Mesenchymal stem cell (in vitro differentiated cells and primary cell): ENCODE measurements around the gene C14orf132.

Experiments
- DNase-seq: peaks from one replicate; pipeline ENCODE4 v3.0.0-alpha.2; 2013
- H2AFZ ChIP-seq: one replicate; pipeline ENCODE4 v1.6.1; 2013; ENCODE audit warnings: low read depth, mild to moderate bottlenecking, control low read depth, inconsistent platforms, low read length, moderate library complexity
- H2AK5ac ChIP-seq: 2 replicates; pipeline ENCODE4 v1.6.1; 2013; ENCODE audit warnings: low read length, moderate library complexity, mild to moderate bottlenecking, inconsistent platforms; ENCODE audit not compliant: severe bottlenecking
- H2BK120ac ChIP-seq: one replicate; pipeline ENCODE4 v1.6.1; 2013; ENCODE audit warnings: low read depth, mild to moderate bottlenecking, inconsistent platforms, low read length, moderate library complexity
- H2BK12ac ChIP-seq, 2 experiments: one replicate each; pipeline ENCODE4 v1.6.1; 2013; ENCODE audit warnings: inconsistent platforms in 2 of 2, low read length in 2 of 2, mild to moderate bottlenecking in 2 of 2, moderate library complexity in 2 of 2, control low read depth in 1 of 2
- H2BK15ac ChIP-seq: one replicate; pipeline ENCODE4 v1.6.1; 2013; ENCODE audit warnings: mild to moderate bottlenecking, low read depth, inconsistent platforms; ENCODE audit not compliant: poor library complexity, severe bottlenecking
- H2BK5ac ChIP-seq: 2 replicates; pipeline ENCODE4 v1.6.1; 2013; ENCODE audit warnings: low read depth, mild to moderate bottlenecking, low read length, control low read depth, inconsistent platforms; ENCODE audit not compliant: poor library complexity, severe bottlenecking
- H3K14ac ChIP-seq, 2 experiments: one replicate each; pipeline ENCODE4 v1.6.1; 2013; ENCODE audit warnings: inconsistent platforms in 2 of 2, low read length in 2 of 2, control low read depth in 1 of 2, mild to moderate bottlenecking in 1 of 2, moderate library complexity in 1 of 2
- H3K18ac ChIP-seq, 2 experiments: one replicate each; pipeline ENCODE4 v1.6.1; 2013; ENCODE audit warnings: inconsistent platforms in 2 of 2, low read length in 2 of 2, control low read depth in 1 of 2, low read depth in 1 of 2, mild to moderate bottlenecking in 1 of 2
- H3K23ac ChIP-seq, 2 experiments: one replicate each; pipeline ENCODE4 v1.6.1; 2013; ENCODE audit warnings: inconsistent platforms in 2 of 2, low read length in 2 of 2, mild to moderate bottlenecking in 2 of 2, moderate library complexity in 2 of 2, control low read depth in 1 of 2
- H3K27ac ChIP-seq: 2 replicates; pipeline ENCODE4 v1.5.1; 2013; ENCODE audit warnings: mild to moderate bottlenecking, moderate library complexity, low read length, control low read depth, inconsistent platforms; ENCODE audit not compliant: poor library complexity, severe bottlenecking
- H3K27me3 ChIP-seq, 2 experiments: 2 replicates each; pipeline versions ENCODE4 v1.6.1 to v1.7.0; 2013; ENCODE audit warnings: low read length in 2 of 2, mild to moderate bottlenecking in 2 of 2, moderate library complexity in 2 of 2, control low read depth in 1 of 2, inconsistent platforms in 1 of 2; ENCODE audit not compliant: control insufficient read depth in 1 of 2, insufficient read depth in 1 of 2
- H3K36me3 ChIP-seq, 2 experiments: 2 replicates each; pipeline versions ENCODE4 v1.6.1 to v1.7.0; 2013; ENCODE audit warnings: low read length in 2 of 2, control low read depth in 1 of 2, inconsistent platforms in 1 of 2, low read depth in 1 of 2, mild to moderate bottlenecking in 1 of 2; ENCODE audit not compliant: insufficient read depth in 2 of 2, control insufficient read depth in 1 of 2
- H3K4ac ChIP-seq, 2 experiments: one replicate each; pipeline ENCODE4 v1.6.1; 2013; ENCODE audit warnings: inconsistent platforms in 2 of 2, low read length in 2 of 2, mild to moderate bottlenecking in 2 of 2, moderate library complexity in 2 of 2, control low read depth in 1 of 2, low read depth in 1 of 2
- H3K4me1 ChIP-seq: 2 replicates; pipeline ENCODE4 v1.6.1; 2013; ENCODE audit warnings: low read depth, low read length, control low read depth; ENCODE audit not compliant: control insufficient read depth, insufficient read depth
- H3K4me2 ChIP-seq: 2 replicates; pipeline ENCODE4 v1.6.1; 2013; ENCODE audit warnings: low read length, mild to moderate bottlenecking, inconsistent platforms; ENCODE audit not compliant: poor library complexity, severe bottlenecking
- H3K4me3 ChIP-seq, 2 experiments: 2 replicates each; pipeline versions ENCODE4 v1.5.1 to v1.7.0; 2013; ENCODE audit warnings: low read length in 2 of 2, mild to moderate bottlenecking in 2 of 2, control low read depth in 1 of 2, low read depth in 1 of 2; ENCODE audit not compliant: insufficient read depth in 1 of 2
- H3K79me1 ChIP-seq: replicated peaks from 2 replicates; pipeline ENCODE4 v1.6.1; 2013; ENCODE audit warnings: mild to moderate bottlenecking, control low read depth, low read length, inconsistent platforms; ENCODE audit not compliant: poor library complexity, severe bottlenecking
- H3K9ac ChIP-seq: 2 replicates; pipeline ENCODE4 v1.7.0; 2013; ENCODE audit warnings: mild to moderate bottlenecking, low read length, moderate library complexity
- H3K9me3 ChIP-seq: 2 replicates; pipeline ENCODE4 v1.7.0; 2013; ENCODE audit warnings: mild to moderate bottlenecking, low read length; ENCODE audit not compliant: control insufficient read depth
- H4K8ac ChIP-seq: one replicate; pipeline ENCODE4 v1.6.1; 2013; ENCODE audit warnings: inconsistent platforms, mild to moderate bottlenecking, low read length, moderate library complexity
- H4K91ac ChIP-seq: one replicate; pipeline ENCODE4 v1.6.1; 2013; ENCODE audit warnings: mild to moderate bottlenecking, low read length, inconsistent platforms
- WGBS: methylation state at CpG from one replicate; pipeline ENCODE4 v1.1.7; 2013; ENCODE audit warnings: mixed read lengths; 5-methylcytosine and 5-hydroxymethylcytosine counted together

Gene C14orf132

GRCh38 chr14:96001866-96002497, 37.2 kb upstream of the C14orf132 start:
- Histone ChIP-seq H3K4ac (no peak overlapping the region), H2BK120ac (no peak overlapping the region), H4K8ac (no peak overlapping the region), H3K9ac (no peak overlapping the region), H3K23ac (no peak overlapping the region), H3K79me1 (no peaks in the 10 kb centered on the region), H3K14ac (no peak overlapping the region), H3K27ac (no peak overlapping the region), H3K4me3 (no peak overlapping the region), H2AFZ (no peak overlapping the region), H3K9me3 (peaks cover 14% of the 10 kb centered on the region), H3K4me2 (peak overlapping the region; percentile 15), H2BK12ac (no peak overlapping the region), H3K36me3 (no peaks in the 10 kb centered on the region), H3K18ac (peak overlapping the region in 1 of 2 experiments; percentile 18), H2BK15ac (no peak overlapping the region), H3K27me3 (peaks cover 7 to 27% of the 10 kb centered on the region in 2 experiments), H2BK5ac (no peak overlapping the region), H4K91ac (no peak overlapping the region), H3K4me1 (peaks cover 9% of the 10 kb centered on the region), H2AK5ac (no peak overlapping the region)
- DNase-seq: no peak
- 62% methylated on average over 5 of the region's 5 CpGs for WGBS

- H3K27me3 ChIP-seq: peaks cover 7 to 21% of the 10 kb centered on the region in 2 experiments
- H2AK5ac ChIP-seq: no peak overlapping the region
- H3K9ac ChIP-seq: no peak overlapping the region
- no peak overlapping the region for H3K14ac ChIP-seq
- no peak overlapping the region for H4K8ac ChIP-seq
- no peak overlapping the region for H2BK12ac ChIP-seq
- no peaks in the 10 kb centered on the region for H3K36me3 ChIP-seq
- H3K23ac ChIP-seq: no peak overlapping the region
- H2BK5ac ChIP-seq: no peak overlapping the region
- no peak overlapping the region for H3K18ac ChIP-seq
- no peak overlapping the region for H3K4ac ChIP-seq
- DNase-seq: no peak
- no peak overlapping the region for H4K91ac ChIP-seq
- no peak overlapping the region for H3K4me2 ChIP-seq
- H2BK15ac ChIP-seq: no peak overlapping the region
- 65% methylated on average over 2 of the region's 2 CpGs for WGBS
- H3K79me1 ChIP-seq: no peaks in the 10 kb centered on the region
- H3K4me3 ChIP-seq: no peak overlapping the region
- peaks cover 9% of the 10 kb centered on the region for H3K4me1 ChIP-seq
- H3K27ac ChIP-seq: no peak overlapping the region
- no peak overlapping the region for H2AFZ ChIP-seq
- H3K9me3 ChIP-seq: peaks cover 14% of the 10 kb centered on the region
- no peak overlapping the region for H2BK120ac ChIP-seq
These were observed 36.7 kb upstream of the C14orf132 start for GRCh38 chr14:96002498-96002884.

- H2BK15ac ChIP-seq: no peak overlapping the region
- H4K8ac ChIP-seq: no peak overlapping the region
- no peak overlapping the region for H3K4me3 ChIP-seq
- H3K36me3 ChIP-seq: no peaks in the 10 kb centered on the region
- H3K18ac ChIP-seq: no peak overlapping the region
- H2BK12ac ChIP-seq: no peak overlapping the region
- H3K9me3 ChIP-seq: peaks cover 19% of the 10 kb centered on the region
- H2AFZ ChIP-seq: no peak overlapping the region
- no peak overlapping the region for H3K14ac ChIP-seq
- no peak overlapping the region for H3K4me2 ChIP-seq
- H3K27ac ChIP-seq: no peak overlapping the region
- no peak for DNase-seq
- peaks cover 1 to 12% of the 10 kb centered on the region in 2 experiments for H3K27me3 ChIP-seq
- H2BK5ac ChIP-seq: no peak overlapping the region
- no peak overlapping the region for H4K91ac ChIP-seq
- H3K23ac ChIP-seq: no peak overlapping the region
- no peaks in the 10 kb centered on the region for H3K4me1 ChIP-seq
- H3K79me1 ChIP-seq: no peaks in the 10 kb centered on the region
- 18% methylated on average over 1 of the region's 1 CpG for WGBS
- no peak overlapping the region for H3K4ac ChIP-seq
- H2BK120ac ChIP-seq: no peak overlapping the region
- H2AK5ac ChIP-seq: no peak overlapping the region
- no peak overlapping the region for H3K9ac ChIP-seq
These were observed 28.0 kb upstream of the C14orf132 start for GRCh38 chr14:96011131-96011530.

- no peak overlapping the region for H3K4me2 ChIP-seq
These were observed 27.6 kb upstream of the C14orf132 start for GRCh38 chr14:96011607-96012006.

More at GRCh38 chr14:96011607-96012006, 27.6 kb upstream of the C14orf132 start:
- H3K27ac ChIP-seq: no peak overlapping the region
- no peak overlapping the region for H3K9ac ChIP-seq
- H3K4ac ChIP-seq: no peak overlapping the region
- no peak overlapping the region for H2BK5ac ChIP-seq
- H3K14ac ChIP-seq: no peak overlapping the region
- no peak overlapping the region for H3K23ac ChIP-seq
- peaks cover 6 to 17% of the 10 kb centered on the region in 2 experiments for H3K27me3 ChIP-seq
- H2AFZ ChIP-seq: no peak overlapping the region
- no peak overlapping the region for H4K91ac ChIP-seq
- H3K18ac ChIP-seq: no peak overlapping the region
- H3K79me1 ChIP-seq: no peaks in the 10 kb centered on the region
- H2BK120ac ChIP-seq: no peak overlapping the region
- no peaks in the 10 kb centered on the region for H3K4me1 ChIP-seq
- no peak overlapping the region for H4K8ac ChIP-seq
- H2AK5ac ChIP-seq: no peak overlapping the region
- H2BK12ac ChIP-seq: no peak overlapping the region
- no peak for DNase-seq
- H2BK15ac ChIP-seq: no peak overlapping the region
- peaks cover 19% of the 10 kb centered on the region for H3K9me3 ChIP-seq
- H3K36me3 ChIP-seq: no peaks in the 10 kb centered on the region
- no peak overlapping the region for H3K4me3 ChIP-seq
